Activated B cell treated with CpG ODN at 0.5 μM for 24 hours (primary cell): ENCODE data around the gene PRAME. TPM values are rescaled to one million over a fixed set of nuclear protein-coding genes. Genes with fewer than 3 reads are reported as not detected.

Experiments
- ATAC-seq: fragments of 200-7000 bp; cut with Tn5 transposase; one replicate; pipeline ENCODE4 v1.10.0; 2021; ENCODE audit warnings: low read depth, mild to moderate bottlenecking, moderate library complexity
- CTCF ChIA-PET: fragments of 350-600 bp; sonication (Branson Sonifier 250); formaldehyde crosslinking; loops from one replicate; lab custom pipeline; 2021; ENCODE audit warnings: antibody characterized with exemption; lab: Charles Lee
- POLR2A ChIA-PET: fragments of 350-600 bp; sonication (Branson Sonifier 250); formaldehyde crosslinking; loops from one replicate; lab custom pipeline; 2021; ENCODE audit warnings: antibody characterized with exemption; lab: Charles Lee
- DNase-seq: peaks from one replicate; pipeline ENCODE4 v3.0.0; 2022
- H3K27ac Mint-ChIP-seq: one replicate; pipeline ENCODE4 v1.8.0; 2020; ENCODE audit warnings: mixed read lengths
- H3K27me3 Mint-ChIP-seq: one replicate; pipeline ENCODE4 v1.8.0; 2021; ENCODE audit warnings: mixed read lengths
- H3K36me3 Mint-ChIP-seq: one replicate; pipeline ENCODE4 v1.8.0; 2021; ENCODE audit warnings: low read depth, mixed read lengths
- H3K4me1 Mint-ChIP-seq: one replicate; pipeline ENCODE4 v1.8.0; 2021; ENCODE audit warnings: mixed read lengths
- H3K4me3 Mint-ChIP-seq: one replicate; pipeline ENCODE4 v1.8.0; 2020; ENCODE audit warnings: mild to moderate bottlenecking, mixed read lengths
- H3K9me3 Mint-ChIP-seq: one replicate; pipeline ENCODE4 v1.8.0; 2020; ENCODE audit warnings: mixed read lengths
- intact Hi-C: fragments of 100-400 bp; cut with micrococcal nuclease; formaldehyde crosslinking; loops from one replicate; pipeline ENCODE4 v1.15.1; 2024
- total RNA-seq: library from RNA; stranded (reverse); gene quantifications from 2 replicates; pipeline ENCODE4 v1.2.3, GENCODE V29; 2022
- TF ChIP-seq, protein P1 (sequence below): fragments of 200-600 bp; IDR thresholded peaks from one replicate; pipeline ENCODE4 v1.8.0; 2022; ENCODE audit warnings: antibody characterized with exemption, mild to moderate bottlenecking

The PRAME gene
- total RNA-seq, 1 donor from 2014 or later, result not detected

DNA sequence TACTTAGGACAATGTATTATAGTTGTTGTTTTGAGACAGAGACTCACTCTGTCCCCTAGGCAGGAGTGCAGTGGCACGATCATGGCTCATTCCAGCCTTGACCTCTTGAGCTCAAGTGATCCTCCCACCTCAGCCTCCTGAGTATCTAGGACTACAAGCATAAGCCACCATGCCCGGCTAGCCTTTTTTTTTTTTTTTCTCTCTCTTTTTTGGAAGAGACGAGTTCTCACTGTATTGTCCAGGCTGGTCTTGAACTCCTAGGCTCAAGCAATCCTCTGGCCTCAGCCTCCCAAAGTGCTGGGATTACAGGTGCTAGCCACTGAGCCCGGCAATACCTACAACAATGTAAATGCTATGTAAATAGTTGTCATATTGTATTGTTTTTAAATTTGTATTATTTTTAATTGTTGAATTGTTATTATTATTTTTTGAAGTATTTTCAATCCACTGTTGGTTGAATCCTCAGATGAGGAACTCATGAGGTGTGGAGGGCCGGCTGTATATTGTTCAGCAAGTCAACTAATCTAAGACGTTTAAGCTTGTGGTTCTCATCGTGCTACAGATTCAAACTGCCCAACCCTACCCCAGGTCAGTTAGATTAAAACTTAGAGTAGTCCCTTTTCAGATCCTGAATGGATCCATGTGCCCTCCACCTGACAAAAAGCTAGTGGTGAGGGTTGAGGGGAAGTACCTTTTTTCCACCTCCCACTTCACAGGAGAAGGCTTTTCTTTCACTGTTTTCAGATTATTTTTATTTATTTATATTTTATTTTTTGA lies 27.1 kb downstream of the PRAME start:
- no peak for DNase-seq
- POLR2A ChIA-PET, result no interaction called here
- H3K27ac Mint-ChIP-seq, result no peak overlapping the region
- intact Hi-C loops, result no loop called here
- H3K4me1 Mint-ChIP-seq, result peaks cover 1% of the 10 kb centered on the region
- TF ChIP-seq, protein P1, sequence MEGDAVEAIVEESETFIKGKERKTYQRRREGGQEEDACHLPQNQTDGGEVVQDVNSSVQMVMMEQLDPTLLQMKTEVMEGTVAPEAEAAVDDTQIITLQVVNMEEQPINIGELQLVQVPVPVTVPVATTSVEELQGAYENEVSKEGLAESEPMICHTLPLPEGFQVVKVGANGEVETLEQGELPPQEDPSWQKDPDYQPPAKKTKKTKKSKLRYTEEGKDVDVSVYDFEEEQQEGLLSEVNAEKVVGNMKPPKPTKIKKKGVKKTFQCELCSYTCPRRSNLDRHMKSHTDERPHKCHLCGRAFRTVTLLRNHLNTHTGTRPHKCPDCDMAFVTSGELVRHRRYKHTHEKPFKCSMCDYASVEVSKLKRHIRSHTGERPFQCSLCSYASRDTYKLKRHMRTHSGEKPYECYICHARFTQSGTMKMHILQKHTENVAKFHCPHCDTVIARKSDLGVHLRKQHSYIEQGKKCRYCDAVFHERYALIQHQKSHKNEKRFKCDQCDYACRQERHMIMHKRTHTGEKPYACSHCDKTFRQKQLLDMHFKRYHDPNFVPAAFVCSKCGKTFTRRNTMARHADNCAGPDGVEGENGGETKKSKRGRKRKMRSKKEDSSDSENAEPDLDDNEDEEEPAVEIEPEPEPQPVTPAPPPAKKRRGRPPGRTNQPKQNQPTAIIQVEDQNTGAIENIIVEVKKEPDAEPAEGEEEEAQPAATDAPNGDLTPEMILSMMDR, result no peak
- no peak overlapping the region for H3K4me3 Mint-ChIP-seq
- H3K27me3 Mint-ChIP-seq, result peaks cover 2% of the 10 kb centered on the region
- no peaks in the 10 kb centered on the region for H3K36me3 Mint-ChIP-seq
- CTCF ChIA-PET, result no interaction called here
- ATAC-seq, result no peak
- H3K9me3 Mint-ChIP-seq, result peaks cover 2% of the 10 kb centered on the region

DNA sequence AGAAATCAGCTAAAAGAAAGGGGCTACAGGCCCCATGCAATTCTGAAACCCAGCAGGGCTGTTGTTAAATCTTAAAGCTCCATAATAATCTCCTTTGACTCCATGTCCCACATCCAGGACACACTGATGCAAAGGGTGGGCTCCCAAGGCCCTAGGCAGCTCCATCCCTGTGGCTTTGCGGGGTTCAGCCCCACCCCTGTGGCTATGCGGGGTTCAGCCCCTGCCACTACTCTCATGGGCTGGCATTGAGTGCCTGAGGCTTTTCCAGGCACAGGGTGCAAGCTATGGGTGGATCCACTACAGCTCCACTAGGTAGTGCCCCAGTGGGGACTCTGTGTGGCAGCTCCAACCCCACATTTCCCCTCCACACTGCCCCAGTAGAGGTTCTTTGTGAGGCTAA lies 30.3 kb downstream of the PRAME start:
- no peak overlapping the region for H3K4me3 Mint-ChIP-seq
- ATAC-seq, result no peak
- H3K9me3 Mint-ChIP-seq, result peaks cover 2% of the 10 kb centered on the region
- no peaks in the 10 kb centered on the region for H3K36me3 Mint-ChIP-seq
- H3K27me3 Mint-ChIP-seq, result peaks cover 6% of the 10 kb centered on the region
- ChIA-PET POLR2A (no interaction called here), CTCF (no interaction called here)
- TF ChIP-seq, protein P1, result no peak
- H3K4me1 Mint-ChIP-seq, result peaks cover 10% of the 10 kb centered on the region
- intact Hi-C loops, result no loop called here
- no peak for DNase-seq
- no peak overlapping the region for H3K27ac Mint-ChIP-seq

DNA sequence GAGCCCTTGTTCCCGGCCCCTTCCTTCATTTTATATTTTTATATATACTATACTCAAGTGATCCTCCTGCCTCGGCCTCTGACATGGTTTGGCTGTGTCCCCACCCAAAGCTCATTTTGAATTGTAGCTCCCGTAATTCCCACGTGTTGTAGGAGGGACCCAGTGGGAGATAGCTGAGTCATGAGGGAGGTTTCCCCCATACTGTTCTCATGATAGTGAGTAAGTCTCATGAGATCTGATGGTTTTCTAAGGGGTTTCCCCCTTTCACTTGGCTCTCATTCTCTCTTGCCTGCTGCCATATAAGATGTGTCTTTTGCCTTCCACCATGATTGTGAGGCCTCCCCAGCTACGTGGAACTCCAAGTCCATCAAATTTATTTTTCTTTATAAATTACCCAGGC lies 31.8 kb downstream of the PRAME start:
- TF ChIP-seq, protein P1, result no peak
- Mint-ChIP-seq H3K4me3 (no peak overlapping the region), H3K27me3 (peaks cover 5% of the 10 kb centered on the region), H3K36me3 (no peaks in the 10 kb centered on the region), H3K9me3 (peaks cover 2% of the 10 kb centered on the region), H3K4me1 (peaks cover 10% of the 10 kb centered on the region), H3K27ac (no peak overlapping the region)
- ATAC-seq (no peak), DNase-seq (no peak)
- POLR2A ChIA-PET, result no interaction called here
- CTCF ChIA-PET, result no interaction called here
- intact Hi-C loops, result no loop called here

DNA sequence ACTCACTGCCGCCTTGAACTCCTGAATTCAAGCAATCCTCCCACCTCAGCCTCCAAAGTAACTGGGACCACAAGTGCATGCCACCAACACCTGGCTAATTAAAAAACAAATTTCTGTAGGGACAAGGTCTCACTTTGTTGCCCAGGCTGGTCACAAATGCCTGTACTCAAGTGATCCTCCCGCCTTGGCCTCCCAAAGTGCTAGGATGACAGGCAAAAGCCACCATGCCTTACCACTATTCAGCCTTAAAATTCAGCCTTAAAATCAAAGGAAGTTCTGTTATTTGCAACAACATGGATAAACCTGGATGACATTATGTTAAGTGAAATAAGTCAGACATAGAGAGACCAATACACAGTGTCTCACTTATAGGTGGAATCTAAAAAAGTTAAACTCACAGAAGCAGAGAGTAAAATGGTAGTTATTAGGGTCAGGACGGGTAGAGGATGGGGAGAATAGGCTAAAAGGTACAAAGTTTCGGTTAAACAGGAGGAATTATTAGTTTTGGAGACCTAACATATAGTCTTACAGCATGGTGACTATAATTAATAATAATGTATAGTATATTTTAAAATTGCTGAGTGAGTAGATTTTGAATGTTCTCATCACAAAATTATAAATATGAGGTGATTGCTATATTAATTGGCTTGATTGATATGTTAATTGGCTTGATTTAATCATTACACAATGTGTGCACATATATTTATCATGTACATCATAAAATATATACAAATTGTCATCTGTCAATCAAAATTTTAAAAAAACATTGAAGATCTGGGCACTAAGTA lies 32.7 kb downstream of the PRAME start:
- Mint-ChIP-seq H3K27ac (no peak overlapping the region), H3K4me3 (no peak overlapping the region), H3K36me3 (no peaks in the 10 kb centered on the region), H3K4me1 (peaks cover 10% of the 10 kb centered on the region), H3K27me3 (peaks cover 5% of the 10 kb centered on the region), H3K9me3 (peaks cover 2% of the 10 kb centered on the region)
- TF ChIP-seq, protein P1, result no peak
- ATAC-seq (no peak), DNase-seq (no peak)
- ChIA-PET POLR2A (no interaction called here), CTCF (no interaction called here)
- intact Hi-C loops, result no loop called here

DNA sequence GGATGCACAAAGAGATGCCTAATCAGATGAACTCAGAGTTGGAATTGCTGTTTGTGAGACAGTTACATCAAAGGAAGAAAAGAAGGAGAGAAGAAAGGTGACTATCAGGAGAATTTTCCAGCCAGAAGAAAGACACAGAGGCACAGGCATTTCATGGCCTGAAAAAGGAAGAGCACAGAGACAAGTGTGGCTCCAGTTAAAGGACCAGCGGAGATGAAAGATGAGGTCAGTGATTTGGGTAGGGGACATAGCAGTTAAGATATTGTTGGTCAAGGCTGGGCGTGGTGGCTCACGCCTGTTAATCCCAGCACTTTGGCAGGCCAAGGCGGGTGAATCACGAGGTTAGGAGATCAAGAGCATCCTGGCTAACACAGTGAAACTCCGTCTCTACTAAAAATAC lies 35.6 kb downstream of the PRAME start:
- no peak overlapping the region for H3K27ac Mint-ChIP-seq
- intact Hi-C loops, result no loop called here
- H3K9me3 Mint-ChIP-seq, result peaks cover 2% of the 10 kb centered on the region
- H3K36me3 Mint-ChIP-seq, result no peaks in the 10 kb centered on the region
- no peak for ATAC-seq
- H3K27me3 Mint-ChIP-seq, result peaks cover 5% of the 10 kb centered on the region
- H3K4me1 Mint-ChIP-seq, result peaks cover 14% of the 10 kb centered on the region
- TF ChIP-seq, protein P1, result no peak
- H3K4me3 Mint-ChIP-seq, result no peak overlapping the region
- ChIA-PET POLR2A (no interaction called here), CTCF (no interaction called here)
- no peak for DNase-seq
